NK-92 treated with Interleukin-12 subunit alpha and Interleukin-12 subunit beta, amount 100 ng/mL, for 24 hours (cell line): ENCODE results near the gene GPR50.

Experiments used
- DNase-seq: peaks from one replicate; lab custom pipeline; 2025; lab: John Stamatoyannopoulos, UW

GPR50 gene

GRCh38 chrX:151227627-151228026, 51.2 kb downstream of the GPR50 start:
- DNase-seq = no peak

GRCh38 chrX:151228935-151229334, 52.6 kb downstream of the GPR50 start:
- DNase-seq = no peak
